OCI-LY3 (cell line): Measurements from ENCODE around the gene P2RX6.
"Not testable (repeated sequence)": the region's sequence is repeated elsewhere in the genome, so short reads cannot be mapped to it uniquely, and the experiment has no call there.

Experiments
- H2AFZ ChIP-seq: fragments of 200-600, 300-600 bp; shearing (Covaris generic); 2 replicates; pipeline ENCODE4 v1.6.0; 2014; ENCODE audit warnings: antibody characterized with exemption, low read depth, low read length
- H3K27ac ChIP-seq: fragments of 200-600, 300-600 bp; sonication (generic); 2 replicates; pipeline ENCODE4 v1.5.1; 2014; ENCODE audit warnings: mild to moderate bottlenecking, low read length, moderate library complexity, mixed read lengths
- H3K27me3 ChIP-seq: fragments of 200-600, 300-600 bp; sonication (generic); 2 replicates; pipeline ENCODE4 v1.6.1; 2014; ENCODE audit warnings: low read depth, low read length, mixed read lengths
- H3K36me3 ChIP-seq: fragments of 200-600, 300-600 bp; sonication (generic); replicated peaks from 2 replicates; pipeline ENCODE3; 2014; ENCODE audit warnings: low read depth, low read length, mixed read lengths
- H3K4me1 ChIP-seq: fragments of 300-600, 200-600 bp; sonication (generic); 2 replicates; pipeline ENCODE4 v1.6.1; 2014; ENCODE audit warnings: low read length, mixed read lengths
- H3K4me2 ChIP-seq: fragments of 200-600, 300-600 bp; sonication (generic); 2 replicates; pipeline ENCODE4 v1.6.1; 2014; ENCODE audit warnings: low read length, mixed read lengths
- H3K4me3 ChIP-seq: fragments of 300-600, 200-600 bp; sonication (generic); 2 replicates; pipeline ENCODE4 v1.5.1; 2014; ENCODE audit warnings: antibody characterized with exemption, mild to moderate bottlenecking, low read length, moderate library complexity
- H3K79me2 ChIP-seq: fragments of 300-600, 200-600 bp; shearing (Covaris generic); 2 replicates; pipeline ENCODE4 v1.6.1; 2014; ENCODE audit warnings: mild to moderate bottlenecking, low read length, mixed read lengths
- H3K9ac ChIP-seq: fragments of 300-600, 200-600 bp; shearing (Covaris generic); 2 replicates; pipeline ENCODE4 v1.6.0; 2014; ENCODE audit warnings: mild to moderate bottlenecking, low read length, moderate library complexity
- H3K9me3 ChIP-seq: fragments of 200-600, 300-600 bp; shearing (Covaris generic); 2 replicates; pipeline ENCODE4 v1.6.1; 2014; ENCODE audit warnings: low read length, mixed read lengths; ENCODE audit not compliant: insufficient read depth
- H4K20me1 ChIP-seq: fragments of 200-600, 300-600 bp; sonication (generic); 2 replicates; pipeline ENCODE4 v1.6.1; 2016; ENCODE audit warnings: low read length, mixed read lengths; ENCODE audit not compliant: insufficient read depth
- CTCF ChIP-seq: fragments of 200-600, 300-600 bp; sonication (generic); IDR thresholded peaks from 2 replicates; pipeline ENCODE4 v1.5.1; 2014; ENCODE audit warnings: antibody characterized with exemption, low read length, low read depth
- EZH2phosphoT487 ChIP-seq: fragments of 200-600 bp; shearing (Covaris generic); IDR thresholded peaks from 2 replicates; pipeline ENCODE4 v1.6.1; 2018; ENCODE audit warnings: antibody characterized with exemption, mixed run types, low read depth

P2RX6 gene

GRCh38 chr22:21038405-21038804, 23.4 kb downstream of the P2RX6 start:
- Histone ChIP-seq H3K4me2 (no peak overlapping the region), H3K79me2 (no peaks in the 10 kb centered on the region), H3K9ac (no peak overlapping the region), H3K9me3 (no peaks in the 10 kb centered on the region), H3K27ac (no peak overlapping the region), H3K4me1 (peaks cover 11% of the 10 kb centered on the region), H4K20me1 (no peaks in the 10 kb centered on the region), H2AFZ (no peak overlapping the region), H3K4me3 (no peak overlapping the region), H3K36me3 (no peaks in the 10 kb centered on the region), H3K27me3 (peaks cover 17% of the 10 kb centered on the region)
- no peak for TF ChIP-seq EZH2phosphoT487
- no peak for TF ChIP-seq CTCF

GRCh38 chr22:21039158-21039557, 24.2 kb downstream of the P2RX6 start:
- H3K4me3 ChIP-seq, H3K4me2 ChIP-seq, H3K9ac ChIP-seq, H3K27ac ChIP-seq, H3K36me3 ChIP-seq, H2AFZ ChIP-seq, H4K20me1 ChIP-seq, H3K79me2 ChIP-seq, H3K9me3 ChIP-seq: not testable (repeated sequence)
- H3K4me1 ChIP-seq = peaks cover 11% of the 10 kb centered on the region
- peaks cover 23% of the 10 kb centered on the region for H3K27me3 ChIP-seq

- peaks cover 23% of the 10 kb centered on the region for H3K27me3 ChIP-seq
- no peaks in the 10 kb centered on the region for H3K9me3 ChIP-seq
- H3K27ac ChIP-seq = no peak overlapping the region
- peaks cover 10% of the 10 kb centered on the region for H3K4me1 ChIP-seq
- no peaks in the 10 kb centered on the region for H3K79me2 ChIP-seq
- H4K20me1 ChIP-seq = no peaks in the 10 kb centered on the region
- no peak overlapping the region for H3K4me2 ChIP-seq
- no peak overlapping the region for H2AFZ ChIP-seq
- TF ChIP-seq EZH2phosphoT487 (no peak), CTCF (no peak)
- H3K9ac ChIP-seq = no peak overlapping the region
- H3K36me3 ChIP-seq = no peaks in the 10 kb centered on the region
- no peak overlapping the region for H3K4me3 ChIP-seq
Measured at GRCh38 chr22:21041937-21042336, 27.0 kb downstream of the P2RX6 start.

GRCh38 chr22:21042978-21043859, 28.3 kb downstream of the P2RX6 start:
- H3K4me3 ChIP-seq = no peak overlapping the region
- no peak overlapping the region for H3K9ac ChIP-seq
- H3K36me3 ChIP-seq = no peaks in the 10 kb centered on the region
- no peaks in the 10 kb centered on the region for H3K9me3 ChIP-seq
- no peaks in the 10 kb centered on the region for H3K79me2 ChIP-seq
- H4K20me1 ChIP-seq = no peaks in the 10 kb centered on the region
- H3K27ac ChIP-seq = no peak overlapping the region
- no peak overlapping the region for H3K4me2 ChIP-seq
- peaks cover 10% of the 10 kb centered on the region for H3K4me1 ChIP-seq
- peaks cover 19% of the 10 kb centered on the region for H3K27me3 ChIP-seq
- H2AFZ ChIP-seq = no peak overlapping the region
- no peak for TF ChIP-seq EZH2phosphoT487
- TF ChIP-seq CTCF = no peak
